ENCODE measurements around the gene SORL1.

DNA sequence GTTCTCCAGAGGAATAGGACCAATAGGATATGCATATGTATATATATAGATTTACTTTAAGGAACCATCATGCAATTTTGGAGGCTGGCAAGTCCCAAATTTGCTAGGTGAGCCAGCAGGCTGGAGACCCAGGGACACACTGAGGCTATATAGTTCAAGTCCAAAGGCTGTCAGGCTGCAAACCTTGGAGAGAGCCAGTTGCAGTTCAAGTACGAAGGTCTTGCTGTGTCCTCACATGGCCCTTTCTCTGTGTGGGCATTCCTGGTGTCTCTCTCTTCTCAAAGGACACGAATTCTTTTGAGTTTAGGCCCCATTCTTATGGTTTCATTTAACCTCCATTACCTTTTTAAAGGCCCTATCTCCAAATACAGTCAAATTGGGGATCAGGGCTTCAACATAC, 135.1 kb downstream of the SORL1 start:
- TF ChIP-seq, protein P1, sequence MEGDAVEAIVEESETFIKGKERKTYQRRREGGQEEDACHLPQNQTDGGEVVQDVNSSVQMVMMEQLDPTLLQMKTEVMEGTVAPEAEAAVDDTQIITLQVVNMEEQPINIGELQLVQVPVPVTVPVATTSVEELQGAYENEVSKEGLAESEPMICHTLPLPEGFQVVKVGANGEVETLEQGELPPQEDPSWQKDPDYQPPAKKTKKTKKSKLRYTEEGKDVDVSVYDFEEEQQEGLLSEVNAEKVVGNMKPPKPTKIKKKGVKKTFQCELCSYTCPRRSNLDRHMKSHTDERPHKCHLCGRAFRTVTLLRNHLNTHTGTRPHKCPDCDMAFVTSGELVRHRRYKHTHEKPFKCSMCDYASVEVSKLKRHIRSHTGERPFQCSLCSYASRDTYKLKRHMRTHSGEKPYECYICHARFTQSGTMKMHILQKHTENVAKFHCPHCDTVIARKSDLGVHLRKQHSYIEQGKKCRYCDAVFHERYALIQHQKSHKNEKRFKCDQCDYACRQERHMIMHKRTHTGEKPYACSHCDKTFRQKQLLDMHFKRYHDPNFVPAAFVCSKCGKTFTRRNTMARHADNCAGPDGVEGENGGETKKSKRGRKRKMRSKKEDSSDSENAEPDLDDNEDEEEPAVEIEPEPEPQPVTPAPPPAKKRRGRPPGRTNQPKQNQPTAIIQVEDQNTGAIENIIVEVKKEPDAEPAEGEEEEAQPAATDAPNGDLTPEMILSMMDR (IDR thresholded peaks at IDR 0.05), result no peak
- no peak for TF ChIP-seq EZH2 (IDR thresholded peaks at IDR 0.05)
- no peak for TF ChIP-seq EZH2phosphoT487 (IDR thresholded peaks at IDR 0.05)
